ENCODE results near the gene RBM22.

Gene RBM22

GRCh38 chr5:150641824-150642566 lies 58.9 kb downstream of the RBM22 start:
- peak overlapping the region; percentile 80 for H3K4me3 ChIP-seq (ENCODE audit: low read length)
- no peak for TF ChIP-seq CTCF (conservative IDR thresholded peaks at IDR 0.05; ENCODE audit: low read length)
- DNase-seq (ENCODE audit: low read depth) = no peak

- no peak for TF ChIP-seq CTCF (conservative IDR thresholded peaks at IDR 0.05; ENCODE audit: low read length)
- peak; percentile 65 for DNase-seq (ENCODE audit: low read depth)
- H3K4me3 ChIP-seq (ENCODE audit: low read length) = peak overlapping the region; percentile 80
Measured at GRCh38 chr5:150641006-150641570, 59.8 kb downstream of the RBM22 start.
